ENCODE measurements around the gene KSR1. TPM values are rescaled to one million over a fixed set of nuclear protein-coding genes. Genes with fewer than 3 reads are reported as not detected.

The KSR1 gene
- total and polyA plus RNA-seq, 2 of the 8 experiments (the other 6 are each of a cell fraction or from before 2014, with no cell fraction given), result 14.1 to 34.7 TPM

GRCh38 chr17:27649929-27650328 is 193.7 kb downstream of the KSR1 start (continued):
- TF ChIP-seq CHD7 (IDR thresholded peaks at IDR 0.05; ENCODE audit: insufficient replicate concordance, low read length) (no peak), RBBP5 (IDR thresholded peaks at IDR 0.05; ENCODE audit: borderline replicate concordance, low read depth, low read length) (no peak), ATF2 (IDR thresholded peaks at IDR 0.05; ENCODE audit: low read length) (no peak), SAP30 (IDR thresholded peaks at IDR 0.05; ENCODE audit: insufficient read depth, insufficient replicate concordance, low read length) (no peak), CEBPB (IDR thresholded peaks at IDR 0.05; ENCODE audit: low read depth, low read length) (no peak), HDAC2 (IDR thresholded peaks at IDR 0.05; ENCODE audit: borderline replicate concordance in 1 of 2, low read depth in 2 of 2, low read length in 2 of 2) (no peak), RAD21 (IDR thresholded peaks at IDR 0.05 in 1 of 2, conservative IDR thresholded peaks at IDR 0.05 in 1 of 2; ENCODE audit: low read depth in 2 of 2, low read length in 2 of 2) (no peak), POLR2A (IDR thresholded peaks at IDR 0.05; ENCODE audit: control extremely low read depth in 1 of 2, low read depth in 2 of 2, low read length in 2 of 2) (no peak), YY1 (IDR thresholded peaks at IDR 0.05; ENCODE audit: low read depth, low read length) (no peak)

Data from H1 (cell line).